Eye (tissue), 1 donor: ENCODE results near the gene C3orf20.

ENCODE experiments used
- DNase-seq: peaks from one replicate; pipeline ENCODE4 v3.0.0-alpha.2; 2015

C3orf20 gene

GRCh38 chr3:14674841-14675240 lies at the start of gene C3orf20:
C3orf20 (plus strand) TSS chr3:14675141; CDS start chr3:14682714, 7,573 bp downstream.
- DNase-seq: no peak

- DNase-seq: no peak
Observed at GRCh38 chr3:14625443-14625842, 49.5 kb upstream of the C3orf20 start.

GRCh38 chr3:14627815-14628214 lies 47.1 kb upstream of the C3orf20 start:
- DNase-seq: no peak

GRCh38 chr3:14628406-14628805 lies 46.5 kb upstream of the C3orf20 start:
- DNase-seq: no peak

- no peak for DNase-seq
Observed at GRCh38 chr3:14630404-14631100, 44.4 kb upstream of the C3orf20 start.

GRCh38 chr3:14631101-14631497 lies 43.8 kb upstream of the C3orf20 start:
- no peak for DNase-seq

- DNase-seq: no peak
Observed at GRCh38 chr3:14631687-14632441, 43.1 kb upstream of the C3orf20 start.

GRCh38 chr3:14632442-14632930 lies 42.5 kb upstream of the C3orf20 start:
- no peak for DNase-seq

- no peak for DNase-seq
Observed at GRCh38 chr3:14633417-14633816, 41.5 kb upstream of the C3orf20 start.

GRCh38 chr3:14633819-14634424 lies 41.0 kb upstream of the C3orf20 start:
- DNase-seq: peak; percentile 49

GRCh38 chr3:14634763-14635400 lies 40.1 kb upstream of the C3orf20 start:
- DNase-seq: no peak

- no peak for DNase-seq
Observed at GRCh38 chr3:14636496-14637087, 38.3 kb upstream of the C3orf20 start.

GRCh38 chr3:14640157-14640562 lies 34.8 kb upstream of the C3orf20 start:
- no peak for DNase-seq

GRCh38 chr3:14640734-14641133 lies 34.2 kb upstream of the C3orf20 start:
- DNase-seq: no peak

- no peak for DNase-seq
Observed at GRCh38 chr3:14641346-14641745, 33.6 kb upstream of the C3orf20 start.

GRCh38 chr3:14645453-14645852 lies 29.5 kb upstream of the C3orf20 start:
- DNase-seq: no peak

GRCh38 chr3:14646131-14646573 lies 28.8 kb upstream of the C3orf20 start:
- DNase-seq: no peak

- DNase-seq: no peak
Observed at GRCh38 chr3:14646589-14647413, 28.1 kb upstream of the C3orf20 start.

- DNase-seq: no peak
Observed at GRCh38 chr3:14647976-14648955, 26.7 kb upstream of the C3orf20 start.

GRCh38 chr3:14649466-14649865 lies 25.5 kb upstream of the C3orf20 start:
- no peak for DNase-seq

GRCh38 chr3:14650193-14650592 lies 24.7 kb upstream of the C3orf20 start:
- DNase-seq: no peak
